ENCODE results near the gene ANKRD27. TPM values are rescaled to one million over a fixed set of nuclear protein-coding genes. Genes with fewer than 3 reads are reported as not detected.
"Not testable (repeated sequence)": the region's sequence is repeated elsewhere in the genome, so short reads cannot be mapped to it uniquely, and the experiment has no call there.

The ANKRD27 gene
- polyA plus RNA-seq, 1 experiment, result 25.7 TPM

GRCh38 chr19:32717496-32717895 lies 42.5 kb upstream of the ANKRD27 start:
- TF ChIP-seq CTCF (IDR thresholded peaks at IDR 0.05; ENCODE audit: insufficient read depth, low read depth, low read length), result no peak
- POLR2A ChIA-PET, result no interaction called here
- CTCF ChIA-PET, result interaction anchor here (0.6 kb wide), 1 partner anchor 9 kb away, joined by 3 read pairs; no protein-coding TSS in a partner anchor

GRCh38 chr19:32716203-32716602 lies 41.2 kb upstream of the ANKRD27 start:
- CTCF ChIA-PET; DNase-seq (ENCODE audit: low read depth); H3K4me3 ChIP-seq (ENCODE audit: low read depth, low read length); H3K36me3 ChIP-seq (ENCODE audit: control insufficient read depth, insufficient read depth, low read length); POLR2A ChIA-PET; H3K27me3 ChIP-seq (ENCODE audit: control insufficient read depth, insufficient read depth, low read length): not testable (repeated sequence)

More at GRCh38 chr19:32717496-32717895, 42.5 kb upstream of the ANKRD27 start:
- no peaks in the 10 kb centered on the region for H3K27me3 ChIP-seq (ENCODE audit: control insufficient read depth, insufficient read depth, low read length)
- H3K36me3 ChIP-seq (ENCODE audit: control insufficient read depth, insufficient read depth, low read length), result peaks cover 2% of the 10 kb centered on the region; the same call in 1 of the 2 replicates
- no peak for DNase-seq (ENCODE audit: low read depth)
- H3K4me3 ChIP-seq (ENCODE audit: low read depth, low read length), result no peak overlapping the region

GRCh38 chr19:32711747-32712146 lies 36.8 kb upstream of the ANKRD27 start:
- no peak for DNase-seq (ENCODE audit: low read depth)
- CTCF ChIA-PET, result interaction anchor here (0.9 kb wide), 1 partner anchor 22 kb away, joined by 3 read pairs; no protein-coding TSS in a partner anchor
- POLR2A ChIA-PET, result no interaction called here
- no peak for TF ChIP-seq CTCF (IDR thresholded peaks at IDR 0.05; ENCODE audit: insufficient read depth, low read depth, low read length)
- Histone ChIP-seq H3K36me3 (ENCODE audit: control insufficient read depth, insufficient read depth, low read length) (peaks cover 1% of the 10 kb centered on the region), H3K27me3 (ENCODE audit: control insufficient read depth, insufficient read depth, low read length) (no peaks in the 10 kb centered on the region), H3K4me3 (ENCODE audit: low read depth, low read length) (no peak overlapping the region)

DNA sequence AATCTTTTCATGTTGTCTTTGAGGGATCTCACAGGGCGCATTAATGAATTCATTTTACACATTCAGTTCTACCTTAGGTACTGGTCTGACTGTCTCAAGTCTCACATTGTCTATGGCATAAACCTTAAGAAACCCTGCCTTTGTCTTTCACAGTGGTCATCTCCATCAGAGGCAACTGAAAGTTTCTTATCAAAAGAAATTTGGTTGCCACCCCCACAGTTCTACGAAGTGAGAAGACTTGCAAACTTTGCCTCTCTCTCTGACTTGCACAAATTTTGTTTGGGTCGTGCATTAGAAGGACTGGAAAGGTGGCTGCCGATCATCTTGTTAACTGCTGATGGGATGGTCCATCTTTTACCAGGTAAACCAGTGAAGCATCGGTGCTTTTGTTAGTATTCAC lies 34.1 kb upstream of the ANKRD27 start:
- no peaks in the 10 kb centered on the region for H3K27me3 ChIP-seq (ENCODE audit: control insufficient read depth, insufficient read depth, low read length)
- ChIA-PET CTCF (no interaction called here), POLR2A (no interaction called here)
- no peak for DNase-seq (ENCODE audit: low read depth)
- no peak overlapping the region for H3K4me3 ChIP-seq (ENCODE audit: low read depth, low read length)
- TF ChIP-seq CTCF (IDR thresholded peaks at IDR 0.05; ENCODE audit: insufficient read depth, low read depth, low read length), result no peak
- H3K36me3 ChIP-seq (ENCODE audit: control insufficient read depth, insufficient read depth, low read length), result peaks cover 1% of the 10 kb centered on the region

- Histone ChIP-seq H3K27me3 (ENCODE audit: control insufficient read depth, insufficient read depth, low read length) (no peaks in the 10 kb centered on the region), H3K36me3 (ENCODE audit: control insufficient read depth, insufficient read depth, low read length) (peaks cover 1% of the 10 kb centered on the region), H3K4me3 (ENCODE audit: low read depth, low read length) (no peak overlapping the region)
- TF ChIP-seq CTCF (IDR thresholded peaks at IDR 0.05; ENCODE audit: insufficient read depth, low read depth, low read length), result no peak
- no peak for DNase-seq (ENCODE audit: low read depth)
- POLR2A ChIA-PET, result no interaction called here
- CTCF ChIA-PET, result interaction anchor here (0.6 kb wide), 1 partner anchor 9 kb away, joined by 3 read pairs; no protein-coding TSS in a partner anchor
These were observed 33.5 kb upstream of the ANKRD27 start for GRCh38 chr19:32708457-32708856.

- CTCF ChIA-PET; H3K4me3 ChIP-seq (ENCODE audit: low read depth, low read length); DNase-seq (ENCODE audit: low read depth); POLR2A ChIA-PET; H3K27me3 ChIP-seq (ENCODE audit: control insufficient read depth, insufficient read depth, low read length); H3K36me3 ChIP-seq (ENCODE audit: control insufficient read depth, insufficient read depth, low read length): not testable (repeated sequence)
These were observed 29.0 kb upstream of the ANKRD27 start for GRCh38 chr19:32704006-32704405.
